NT2/D1 (cell line): ENCODE data around the gene HSPA12B.

Experiments used
- DNase-seq: peaks from one replicate; pipeline ENCODE4 v3.0.0-alpha.2; 2011; ENCODE audit warnings: low read depth, low spot score
- H3K27me3 ChIP-seq: 2 replicates; pipeline ENCODE4 v1.6.0; 2011; ENCODE audit warnings: mild to moderate bottlenecking; ENCODE audit not compliant: insufficient read length, insufficient read depth
- H3K36me3 ChIP-seq: 2 replicates; pipeline ENCODE4 v1.6.1; 2011; ENCODE audit warnings: mild to moderate bottlenecking, low read length, mixed read lengths; ENCODE audit not compliant: insufficient read depth, insufficient read length
- H3K4me1 ChIP-seq: 2 replicates; pipeline ENCODE4 v1.5.1; 2011; ENCODE audit not compliant: insufficient read depth, insufficient read length
- H3K4me3 ChIP-seq: 2 replicates; pipeline ENCODE4 v1.5.1; 2011; ENCODE audit warnings: low read depth; ENCODE audit not compliant: insufficient read length
- H3K9ac ChIP-seq: 2 replicates; pipeline ENCODE4 v1.6.0; 2011; ENCODE audit warnings: low read depth; ENCODE audit not compliant: insufficient read length
- H3K9me3 ChIP-seq: 2 replicates; pipeline ENCODE4 v1.5.1; 2011; ENCODE audit warnings: mild to moderate bottlenecking, low read length; ENCODE audit not compliant: insufficient read depth
- SUZ12 ChIP-seq: IDR thresholded peaks from 2 replicates; pipeline ENCODE4 v1.6.1; 2011; ENCODE audit not compliant: insufficient read length, insufficient read depth; ENCODE audit errors: extremely low read depth
- YY1 ChIP-seq: IDR thresholded peaks from 2 replicates; pipeline ENCODE4 v1.6.1; 2011; ENCODE audit not compliant: insufficient read length, insufficient read depth
- ZNF274 ChIP-seq: IDR thresholded peaks from 2 replicates; pipeline ENCODE4 v1.6.1; 2011; ENCODE audit warnings: mild to moderate bottlenecking, low read depth, low read length

The HSPA12B gene

DNA sequence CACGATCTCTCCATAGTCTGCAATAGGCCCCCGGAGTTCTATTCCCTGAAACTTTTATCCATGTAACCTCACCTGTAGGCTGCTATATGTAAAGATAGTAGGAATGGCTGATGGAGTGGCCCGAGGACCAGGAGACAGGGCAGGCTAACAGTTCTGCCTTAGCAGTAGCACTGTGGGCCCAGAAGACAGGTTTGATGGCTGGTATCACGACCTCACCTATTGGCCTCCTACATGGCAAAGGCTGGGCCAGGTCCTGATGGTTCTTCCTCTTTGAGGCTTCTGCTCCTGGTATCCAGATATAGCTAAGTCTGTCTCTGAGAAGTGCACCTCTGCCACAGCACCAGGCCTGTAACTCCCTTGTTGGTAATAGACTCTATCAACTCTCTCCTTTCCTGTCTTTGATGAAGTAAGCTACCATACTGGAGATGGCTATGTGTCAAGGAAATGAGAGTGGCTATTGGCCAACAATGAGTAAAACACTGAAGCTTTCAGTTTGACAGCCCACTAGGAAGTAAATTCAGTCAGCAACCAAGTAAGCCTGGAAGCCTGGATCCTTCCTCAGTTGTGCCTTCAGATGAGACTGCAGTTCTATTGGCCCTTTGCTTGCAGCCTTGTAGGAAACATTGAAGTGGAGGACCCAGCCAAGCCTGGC lies 43.1 kb downstream of the HSPA12B start:
- Histone ChIP-seq H3K27me3 (peaks cover 53% of the 10 kb centered on the region), H3K4me3 (no peak overlapping the region)
- TF ChIP-seq ZNF274 (no peak), YY1 (no peak), SUZ12 (no peak)

DNA sequence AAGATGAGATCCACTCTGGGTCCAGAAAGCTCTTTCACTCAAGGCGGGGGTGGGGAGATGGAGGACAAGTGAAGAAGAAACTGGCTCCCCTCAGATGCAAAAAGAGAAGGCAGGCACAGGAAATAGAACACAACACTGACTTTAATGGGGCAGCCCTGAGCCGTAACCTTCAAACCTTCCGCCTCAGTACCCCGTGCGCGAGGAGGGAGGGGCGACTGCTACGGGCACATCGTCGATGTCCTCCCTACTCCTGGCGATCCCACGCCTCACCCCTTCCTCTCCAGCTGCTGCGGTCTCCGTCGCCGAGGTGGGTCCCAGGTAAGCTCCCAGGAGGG lies 44.9 kb downstream of the HSPA12B start:
- Histone ChIP-seq H3K4me3 (peak overlapping the region; percentile 44), H3K36me3 (no peaks in the 10 kb centered on the region)

More for the DNA sequence above, 43.1 kb downstream of the HSPA12B start:
- no peak for DNase-seq
- H3K9ac ChIP-seq, result no peak overlapping the region
- no peaks in the 10 kb centered on the region for H3K9me3 ChIP-seq
- H3K4me1 ChIP-seq, result no peaks in the 10 kb centered on the region
- no peaks in the 10 kb centered on the region for H3K36me3 ChIP-seq

DNA sequence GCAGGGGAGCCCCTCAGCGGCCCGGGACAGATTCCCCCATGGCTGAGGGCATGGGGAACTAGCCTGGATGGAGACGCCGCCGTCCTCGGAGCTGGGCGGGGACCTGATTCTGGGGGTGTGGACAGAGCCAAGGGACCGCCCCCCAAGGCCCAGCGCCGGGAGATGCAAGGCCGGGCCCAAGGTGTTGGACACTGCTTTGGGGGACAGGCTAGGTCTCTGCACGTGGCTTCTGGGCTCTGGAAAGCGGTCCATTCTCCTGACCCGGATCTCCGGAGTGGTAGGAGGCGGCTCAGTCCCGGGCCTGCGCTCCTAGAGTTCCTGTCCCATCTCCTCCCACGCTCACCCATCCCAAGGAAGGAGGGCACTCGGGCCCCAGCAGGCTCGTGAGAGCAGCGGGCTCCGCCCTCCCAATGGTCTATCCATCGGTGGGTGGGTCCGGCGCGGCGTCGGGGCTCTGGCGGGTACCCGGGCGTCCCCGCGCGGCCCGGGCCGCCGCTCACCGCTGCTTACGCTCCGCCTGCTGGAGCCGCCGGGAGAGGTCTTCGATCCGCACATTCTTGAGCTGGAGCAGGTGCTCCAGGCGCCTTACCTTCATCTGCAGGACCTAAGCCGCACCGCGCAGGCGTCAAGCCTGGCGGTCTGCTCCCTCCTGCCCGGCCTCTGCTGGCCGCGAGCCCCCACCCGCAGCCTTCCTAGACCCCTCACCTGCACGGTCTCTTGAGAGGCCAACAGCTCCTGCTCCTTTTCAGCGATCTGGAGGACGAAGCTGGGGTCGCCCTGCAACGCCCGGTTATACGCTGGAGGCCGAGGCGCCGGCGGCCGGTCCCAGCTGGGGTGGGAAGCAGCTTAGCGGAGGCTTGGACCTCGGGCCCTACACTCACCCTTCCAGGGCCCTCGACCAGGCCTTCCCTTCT lies 45.5 kb downstream of the HSPA12B start:
- peak overlapping the region; percentile 79 for H3K9ac ChIP-seq
- TF ChIP-seq SUZ12, result peak; percentile 47
- no peak for TF ChIP-seq YY1
- peaks cover 2% of the 10 kb centered on the region for H3K4me1 ChIP-seq
- no peaks in the 10 kb centered on the region for H3K36me3 ChIP-seq
- H3K27me3 ChIP-seq, result peaks cover 55% of the 10 kb centered on the region
- H3K9me3 ChIP-seq, result no peaks in the 10 kb centered on the region
- peak overlapping the region; percentile 44 for H3K4me3 ChIP-seq
- no peak for DNase-seq

More for the DNA sequence above, 44.9 kb downstream of the HSPA12B start:
- Histone ChIP-seq H3K4me1 (peaks cover 2% of the 10 kb centered on the region), H3K27me3 (peaks cover 55% of the 10 kb centered on the region), H3K9ac (peak overlapping the region; percentile 79), H3K9me3 (no peaks in the 10 kb centered on the region)
- DNase-seq, result no peak
- TF ChIP-seq ZNF274, result no peak
- no peak for TF ChIP-seq SUZ12
- TF ChIP-seq YY1, result no peak

- DNase-seq, result no peak
- H3K4me1 ChIP-seq, result peaks cover 2% of the 10 kb centered on the region
- H3K4me3 ChIP-seq, result no peak overlapping the region
- no peaks in the 10 kb centered on the region for H3K9me3 ChIP-seq
- TF ChIP-seq SUZ12 (no peak), ZNF274 (no peak), YY1 (no peak)
- H3K9ac ChIP-seq, result no peak overlapping the region
- peaks cover 55% of the 10 kb centered on the region for H3K27me3 ChIP-seq
- H3K36me3 ChIP-seq, result peaks cover 5% of the 10 kb centered on the region
Measured at GRCh38 chr20:3778976-3779375, 46.5 kb downstream of the HSPA12B start.

- peak; percentile 95 for DNase-seq
- H3K9me3 ChIP-seq, result no peaks in the 10 kb centered on the region; the same call in 1 of the 2 replicates
- H3K4me1 ChIP-seq, result peaks cover 8% of the 10 kb centered on the region
- peaks cover 41% of the 10 kb centered on the region for H3K27me3 ChIP-seq
- TF ChIP-seq YY1 (peak; percentile 92), SUZ12 (no peak)
- H3K4me3 ChIP-seq, result peak within 1 kb of the TSS; percentile 19
- H3K36me3 ChIP-seq, result peaks cover 19% of the 10 kb centered on the region
- H3K9ac ChIP-seq, result peak within 1 kb of the TSS; percentile 47
Measured at GRCh38 chr20:3781153-3781910, 48.8 kb downstream of the HSPA12B start, which contains the start of gene SPEF1. Gene SPEF1, minus strand, starts transcription at chr20:3781448. Its CDS starts 161 bp downstream, at chr20:3781287.

DNA sequence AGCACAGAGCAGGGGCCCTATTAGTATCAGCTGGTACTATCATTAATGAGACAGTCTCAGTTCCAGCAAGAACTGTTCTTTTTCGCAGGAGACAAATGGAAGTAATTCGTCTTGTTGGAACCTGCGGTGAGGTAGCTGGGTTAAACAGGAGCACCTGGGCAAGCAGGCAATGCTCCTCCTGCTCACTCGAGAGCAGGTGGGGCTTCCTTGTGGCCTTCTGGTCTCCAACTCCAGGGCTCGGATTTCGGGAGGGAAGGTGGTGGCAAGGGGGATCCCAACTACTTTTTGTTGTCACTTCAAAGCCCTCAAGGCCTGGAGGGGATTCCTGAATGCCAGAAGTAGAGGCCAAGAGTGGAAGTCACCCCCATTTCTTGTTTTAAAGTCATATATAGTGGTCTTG lies 50.1 kb downstream of the HSPA12B start:
- H3K9me3 ChIP-seq, result no peaks in the 10 kb centered on the region; the same call in 1 of the 2 replicates
- no peak for DNase-seq
- no peak overlapping the region for H3K9ac ChIP-seq
- peaks cover 19% of the 10 kb centered on the region for H3K36me3 ChIP-seq
- H3K4me1 ChIP-seq, result peaks cover 8% of the 10 kb centered on the region
- H3K4me3 ChIP-seq, result no peak overlapping the region
- TF ChIP-seq SUZ12 (no peak), ZNF274 (no peak), YY1 (no peak)
- peaks cover 35% of the 10 kb centered on the region for H3K27me3 ChIP-seq

DNA sequence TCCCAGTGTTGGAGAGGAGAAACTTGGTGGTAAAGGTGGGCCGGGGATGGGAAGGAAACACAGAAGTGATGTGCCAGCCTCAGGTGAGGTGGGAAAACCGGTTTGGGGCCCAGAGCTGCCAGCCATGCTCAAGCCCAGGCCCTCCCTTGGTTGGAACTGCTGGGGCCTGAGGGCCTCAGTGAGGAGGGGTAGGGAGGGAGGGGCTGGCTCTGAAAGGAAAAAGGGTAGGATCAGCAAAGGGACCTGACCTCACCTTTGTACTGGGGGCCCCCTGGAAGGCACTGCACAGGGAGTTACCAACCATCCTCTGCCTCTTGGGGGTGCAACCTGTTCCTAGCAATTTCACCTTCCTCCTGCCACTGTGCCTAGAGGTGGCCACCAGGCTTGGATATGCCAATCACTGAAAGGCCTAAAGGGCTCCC lies 50.6 kb downstream of the HSPA12B start:
- H3K4me1 ChIP-seq, result peaks cover 8% of the 10 kb centered on the region
- peaks cover 33% of the 10 kb centered on the region for H3K27me3 ChIP-seq
- TF ChIP-seq SUZ12, result no peak
- TF ChIP-seq YY1, result no peak
- no peak for DNase-seq
- H3K9ac ChIP-seq, result no peak overlapping the region
- no peak overlapping the region for H3K4me3 ChIP-seq
- no peaks in the 10 kb centered on the region; the same call in 1 of the 2 replicates for H3K9me3 ChIP-seq
- peaks cover 19% of the 10 kb centered on the region for H3K36me3 ChIP-seq
